Measurements from ENCODE around the gene ADTRP. TPM values are rescaled to one million over a fixed set of nuclear protein-coding genes. Genes with fewer than 3 reads are reported as not detected.

The ADTRP gene
- total RNA-seq, 4 donors from 2014 or later, result not detected

DNA sequence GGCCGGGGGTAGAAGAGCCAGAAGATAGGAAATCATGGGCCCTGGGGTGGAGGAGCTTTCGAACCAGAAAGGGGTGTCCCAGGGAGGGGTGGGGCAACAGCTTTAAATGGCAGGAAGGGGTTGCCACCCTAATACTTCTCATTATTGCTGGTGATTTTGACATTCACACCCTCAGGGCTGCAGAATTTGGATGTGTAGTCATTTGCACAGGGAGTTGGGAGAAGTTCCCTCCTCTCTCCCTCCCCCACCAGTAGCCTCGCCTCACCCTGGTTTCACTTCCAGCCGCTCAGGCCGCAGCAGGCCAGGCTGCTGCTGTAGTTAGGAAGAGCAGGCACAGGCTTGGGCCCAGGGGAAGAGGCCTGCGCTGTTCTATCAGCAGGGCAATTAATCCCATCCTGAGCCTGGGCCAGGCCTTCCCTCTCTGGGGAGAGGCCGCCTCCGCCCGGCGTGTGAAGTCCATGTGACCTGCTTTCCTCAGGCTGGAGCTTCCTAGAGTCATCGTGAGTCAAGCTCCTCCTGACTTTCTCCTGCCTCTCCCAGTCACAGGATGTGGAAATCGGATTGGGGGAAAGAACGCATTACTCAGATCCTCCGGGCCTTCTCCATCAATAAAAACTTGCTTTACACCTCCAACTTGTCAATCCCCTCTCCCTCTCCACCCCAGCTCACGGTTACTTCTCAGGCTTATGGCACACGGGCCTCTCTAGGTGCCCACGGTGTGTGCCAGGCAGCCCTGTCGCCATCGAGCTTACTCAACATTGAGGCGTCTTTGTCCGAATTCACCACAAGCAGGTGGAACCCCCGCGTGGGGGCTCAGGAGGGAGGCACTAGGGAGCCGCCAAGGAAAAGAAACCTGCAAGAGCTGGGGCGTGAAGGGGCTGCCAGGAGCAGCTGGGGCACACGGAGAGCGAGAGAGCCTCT is 7.8 kb downstream of the ADTRP start:
- peak; percentile 87 to 92 for DNase-seq
- Histone ChIP-seq H3K4me3 (no peak overlapping the region), H3K27ac (peak overlapping the region; percentile 87 to 91), H3K27me3 (no peaks in the 10 kb centered on the region), H3K36me3 (no peaks in the 10 kb centered on the region), H3K9me3 (no peaks in the 10 kb centered on the region), H3K4me1 (no peaks in the 10 kb centered on the region)
- TF ChIP-seq, protein P1, sequence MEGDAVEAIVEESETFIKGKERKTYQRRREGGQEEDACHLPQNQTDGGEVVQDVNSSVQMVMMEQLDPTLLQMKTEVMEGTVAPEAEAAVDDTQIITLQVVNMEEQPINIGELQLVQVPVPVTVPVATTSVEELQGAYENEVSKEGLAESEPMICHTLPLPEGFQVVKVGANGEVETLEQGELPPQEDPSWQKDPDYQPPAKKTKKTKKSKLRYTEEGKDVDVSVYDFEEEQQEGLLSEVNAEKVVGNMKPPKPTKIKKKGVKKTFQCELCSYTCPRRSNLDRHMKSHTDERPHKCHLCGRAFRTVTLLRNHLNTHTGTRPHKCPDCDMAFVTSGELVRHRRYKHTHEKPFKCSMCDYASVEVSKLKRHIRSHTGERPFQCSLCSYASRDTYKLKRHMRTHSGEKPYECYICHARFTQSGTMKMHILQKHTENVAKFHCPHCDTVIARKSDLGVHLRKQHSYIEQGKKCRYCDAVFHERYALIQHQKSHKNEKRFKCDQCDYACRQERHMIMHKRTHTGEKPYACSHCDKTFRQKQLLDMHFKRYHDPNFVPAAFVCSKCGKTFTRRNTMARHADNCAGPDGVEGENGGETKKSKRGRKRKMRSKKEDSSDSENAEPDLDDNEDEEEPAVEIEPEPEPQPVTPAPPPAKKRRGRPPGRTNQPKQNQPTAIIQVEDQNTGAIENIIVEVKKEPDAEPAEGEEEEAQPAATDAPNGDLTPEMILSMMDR (IDR thresholded peaks at IDR 0.05), result no peak
- peak; percentile 19 to 21 for TF ChIP-seq POLR2A (IDR thresholded peaks at IDR 0.05)
- intact Hi-C loops (cut with DNase I; ENCODE audit: low total_unique reads), result no loop called here

DNA sequence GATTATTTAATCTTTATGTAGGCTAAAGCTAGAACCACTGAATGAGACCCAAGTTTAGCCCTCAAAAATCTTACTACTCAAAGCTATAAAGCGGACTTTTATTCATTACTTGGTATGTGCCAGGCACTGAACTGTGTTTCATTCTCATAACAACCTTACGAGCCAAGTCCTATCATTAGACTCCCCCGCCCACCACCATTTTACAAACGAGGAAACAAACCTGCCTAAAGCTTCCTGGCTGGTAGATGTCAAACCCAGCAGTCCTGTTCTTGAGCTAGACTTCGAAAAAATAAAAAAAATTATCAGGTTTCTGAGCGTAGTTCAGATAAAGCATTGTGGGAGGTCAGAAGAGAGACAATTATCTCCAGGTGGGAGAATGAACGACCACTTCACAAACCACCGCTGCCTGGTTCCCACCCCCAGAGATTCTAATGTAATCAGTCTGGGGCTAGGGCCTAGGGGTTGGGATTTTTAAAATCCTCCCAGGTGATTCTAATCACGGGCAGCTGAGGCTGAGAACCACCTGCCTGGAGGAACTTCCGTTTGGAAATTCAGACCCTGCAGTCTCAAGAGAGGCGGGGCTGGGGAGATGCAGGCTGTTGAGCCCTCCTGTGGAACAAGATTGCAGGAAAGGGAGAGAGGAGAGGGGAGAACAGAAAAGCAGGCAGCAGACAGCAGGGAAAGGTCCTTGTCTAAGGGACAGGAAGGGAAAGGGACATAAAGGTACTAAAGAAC is 8.6 kb downstream of the ADTRP start:
- no peaks in the 10 kb centered on the region for H3K4me1 ChIP-seq
- H3K4me3 ChIP-seq, result no peak overlapping the region
- H3K27me3 ChIP-seq, result no peaks in the 10 kb centered on the region
- no peak for TF ChIP-seq POLR2A (IDR thresholded peaks at IDR 0.05)
- TF ChIP-seq, protein P1 (IDR thresholded peaks at IDR 0.05), result no peak
- peak overlapping the region; percentile 87 to 91 for H3K27ac ChIP-seq
- H3K36me3 ChIP-seq, result no peaks in the 10 kb centered on the region
- no peaks in the 10 kb centered on the region for H3K9me3 ChIP-seq
- DNase-seq, result no peak
- intact Hi-C loops (cut with DNase I; ENCODE audit: low total_unique reads), result no loop called here

DNA sequence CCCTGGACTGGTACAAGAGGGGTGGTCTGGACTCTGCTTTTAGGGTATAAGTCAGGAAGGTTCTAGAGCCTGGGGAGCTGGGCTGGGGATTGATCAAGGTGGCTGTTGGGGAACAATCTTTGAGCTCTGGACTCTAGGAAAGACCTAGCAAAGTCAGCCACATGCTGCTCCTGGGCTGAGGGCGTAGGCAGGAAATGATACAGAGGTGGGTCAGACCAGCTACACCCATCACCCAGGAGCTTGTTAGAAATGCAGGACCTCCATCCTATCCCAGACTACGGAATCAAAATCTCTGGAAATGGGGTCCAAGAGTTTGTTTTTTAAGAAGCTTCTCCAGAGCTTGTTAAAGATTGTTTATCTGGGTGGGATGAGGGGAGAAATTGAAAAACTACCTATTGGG is 9.4 kb downstream of the ADTRP start:
- no peaks in the 10 kb centered on the region for H3K4me1 ChIP-seq
- no peaks in the 10 kb centered on the region for H3K36me3 ChIP-seq
- H3K27me3 ChIP-seq, result no peaks in the 10 kb centered on the region
- H3K27ac ChIP-seq, result no peak overlapping the region
- no peak for DNase-seq
- H3K9me3 ChIP-seq, result no peaks in the 10 kb centered on the region
- TF ChIP-seq, protein P1 (IDR thresholded peaks at IDR 0.05), result no peak
- TF ChIP-seq POLR2A (IDR thresholded peaks at IDR 0.05), result no peak
- H3K4me3 ChIP-seq, result no peak overlapping the region
- intact Hi-C loops (cut with DNase I; ENCODE audit: low total_unique reads), result no loop called here

DNA sequence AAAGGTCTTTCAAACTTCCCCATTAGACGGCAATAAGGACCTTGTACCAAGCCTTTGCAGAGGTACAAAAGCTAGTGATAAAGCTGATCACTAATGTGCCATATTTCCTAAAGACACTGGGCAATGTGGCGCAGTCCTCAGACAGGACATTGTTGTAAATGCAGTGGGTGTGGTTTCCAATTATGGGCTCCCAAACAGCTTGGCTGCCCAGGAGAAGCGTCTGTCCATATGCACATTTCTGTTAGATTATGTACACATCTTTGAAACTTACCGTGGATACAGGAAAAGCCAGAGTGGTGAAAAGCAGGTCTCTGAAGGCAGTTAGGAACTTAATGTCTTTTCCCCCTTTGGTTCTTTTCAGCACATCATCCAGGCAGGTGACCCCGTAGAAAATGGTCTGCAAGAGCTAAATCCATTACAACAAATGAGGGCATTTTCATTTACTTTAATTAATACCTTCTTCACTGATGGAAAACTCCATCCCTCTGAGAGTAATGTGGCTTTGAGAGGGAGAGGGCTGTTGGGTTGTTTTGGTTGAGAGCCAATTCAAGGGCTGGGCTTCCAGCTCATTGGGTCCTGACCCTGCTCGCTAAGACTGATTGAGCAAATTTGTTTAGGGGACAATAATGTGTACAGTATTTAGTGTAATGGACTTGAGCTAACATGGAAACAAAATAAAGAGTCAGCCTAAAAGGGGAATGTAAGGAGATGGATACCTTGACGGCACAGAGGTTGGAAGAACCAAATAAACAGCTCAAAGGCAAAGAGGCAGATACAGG is 10.4 kb downstream of the ADTRP start:
- no peaks in the 10 kb centered on the region for H3K4me1 ChIP-seq

More for the DNA sequence above, 10.4 kb downstream of the ADTRP start:
- no peak for DNase-seq
- no peak overlapping the region for H3K4me3 ChIP-seq
- intact Hi-C loops (cut with DNase I; ENCODE audit: low total_unique reads), result no loop called here
- H3K27me3 ChIP-seq, result no peaks in the 10 kb centered on the region
- H3K9me3 ChIP-seq, result no peaks in the 10 kb centered on the region
- H3K36me3 ChIP-seq, result no peaks in the 10 kb centered on the region
- no peak overlapping the region for H3K27ac ChIP-seq
- TF ChIP-seq, protein P1 (IDR thresholded peaks at IDR 0.05), result no peak
- TF ChIP-seq POLR2A (IDR thresholded peaks at IDR 0.05), result no peak

Measured in uterus (tissue), 4 donors.